ENCODE measurements around the gene PRPF6. TPM values are rescaled to one million over a fixed set of nuclear protein-coding genes. Genes with fewer than 3 reads are reported as not detected.

PRPF6 gene
- total and polyA plus RNA-seq, 2 donors (not counting 1 experiment from before 2014, with no cell fraction given) = 31.7 to 82.9 TPM

- peaks cover 89% of the 10 kb centered on the region for H3K79me2 ChIP-seq (ENCODE audit: control insufficient read depth, insufficient read depth, low read length)
- Mint-ChIP-seq H3K4me3 (no peak overlapping the region), H3K9me3 (ENCODE audit: insufficient read depth) (no peaks in the 10 kb centered on the region), H3K27me3 (no peaks in the 10 kb centered on the region), H3K4me1 (peaks cover 51% of the 10 kb centered on the region), H3K27ac (no peak overlapping the region)
- peaks cover 50 to 57% of the 10 kb centered on the region in 2 donors for H3K4me1 ChIP-seq (ENCODE audit: control insufficient read depth in 2 of 2, insufficient read depth in 2 of 2, low read length in 2 of 2)
- whole genome bisulfite sequencing (ENCODE audit: insufficient coverage) = 97% methylated on average over 32 of the region's 39 CpGs
- ATAC-seq (ENCODE audit: low read depth) = no peak
- H3K27ac ChIP-seq (ENCODE audit: low read length in 2 of 2) = no peak overlapping the region
- ChIA-PET POLR2A (interaction anchor here (0.7 kb wide), 1 partner anchor 8 kb away, joined by 3 read pairs; no protein-coding TSS in a partner anchor), CTCF (interaction anchor here (0.6 kb wide), 1 partner anchor 9 kb away, joined by 3 read pairs; no protein-coding TSS in a partner anchor)
- no peak overlapping the region for H2AFZ ChIP-seq (ENCODE audit: insufficient read depth, low read depth, low read length, poor library complexity, severe bottlenecking)
- H3K27me3 ChIP-seq (replicated peaks in 1 of 4; ENCODE audit: control extremely low read depth in 1 of 4, control insufficient read depth in 3 of 4, insufficient read depth in 4 of 4, low read length in 3 of 4) = no peaks in the 10 kb centered on the region
- H3K4me2 ChIP-seq (replicated peaks; ENCODE audit: low read depth, low read length, poor library complexity, severe bottlenecking) = no peak overlapping the region
- H3K36me3 ChIP-seq (replicated peaks in 1 of 2; ENCODE audit: control extremely low read depth in 1 of 2, control insufficient read depth in 1 of 2, extremely low read depth in 1 of 2, insufficient read depth in 2 of 2, low read length in 1 of 2) = peaks cover 0 to 39% of the 10 kb centered on the region in 2 experiments
- TF ChIP-seq EZH2 (IDR thresholded peaks at IDR 0.05; ENCODE audit: borderline replicate concordance, insufficient read depth, low read depth, low read length, poor library complexity, severe bottlenecking) (no peak), CTCF (IDR thresholded peaks at IDR 0.05) (no peak)
- DNase-seq = no peak
- peaks cover 0 to 14% (median 0%) of the 10 kb centered on the region in 3 donors for H3K9me3 ChIP-seq (ENCODE audit: control extremely low read depth in 1 of 3, control insufficient read depth in 2 of 3, insufficient read depth in 1 of 3, low read length in 2 of 3)
- peaks cover 97% of the 10 kb centered on the region for H4K20me1 ChIP-seq (ENCODE audit: control insufficient read depth, insufficient read depth, low read length, poor library complexity, severe bottlenecking)
- H3K4me3 ChIP-seq (ENCODE audit: control extremely low read depth in 1 of 5, extremely low read depth in 1 of 5, insufficient read depth in 1 of 5, low read depth in 2 of 5, low read length in 4 of 5) = no peak overlapping the region
- no peak overlapping the region for H3K9ac ChIP-seq (ENCODE audit: low read length)
- intact Hi-C loops (cut with micrococcal nuclease) = no loop called here
Observed at GRCh38 chr20:63945921-63946920, 34.7 kb upstream of the PRPF6 start.
